ENCODE data around the gene DCC.
"Not testable (repeated sequence)": the region's sequence is repeated elsewhere in the genome, so short reads cannot be mapped to it uniquely, and the experiment has no call there.

DCC gene

GRCh38 chr18:53451902-53452301 lies 1111.9 kb downstream of the DCC start:
- no peak for DNase-seq

- DNase-seq: no peak
Measured at GRCh38 chr18:53457068-53457467, 1117.1 kb downstream of the DCC start.

- DNase-seq: peak in 1 of 2 experiments; percentile 23
Measured at GRCh38 chr18:53458268-53458667, 1118.3 kb downstream of the DCC start.

- peak; percentile 57 to 75 for DNase-seq
Measured at GRCh38 chr18:53458944-53459580, 1119.1 kb downstream of the DCC start.

GRCh38 chr18:53467756-53468155 lies 1127.8 kb downstream of the DCC start:
- no peak for DNase-seq

- DNase-seq: not testable (repeated sequence)
Measured at GRCh38 chr18:53468173-53468572, 1128.2 kb downstream of the DCC start.

- no peak for DNase-seq
Measured at GRCh38 chr18:53472546-53472945, 1132.5 kb downstream of the DCC start.

- no peak for DNase-seq
Measured at GRCh38 chr18:53478155-53478554, 1138.2 kb downstream of the DCC start.

GRCh38 chr18:53486296-53486695 lies 1146.3 kb downstream of the DCC start:
- no peak for DNase-seq

GRCh38 chr18:53489266-53489665 lies 1149.3 kb downstream of the DCC start:
- no peak for DNase-seq

- DNase-seq: no peak
Measured at GRCh38 chr18:53490019-53490418, 1150.0 kb downstream of the DCC start.

- DNase-seq: no peak
Measured at GRCh38 chr18:53496028-53496427, 1156.0 kb downstream of the DCC start.

GRCh38 chr18:53503914-53504441 lies 1164.0 kb downstream of the DCC start:
- no peak for DNase-seq

- no peak for DNase-seq
Measured at GRCh38 chr18:53508529-53508928, 1168.5 kb downstream of the DCC start.

- DNase-seq: no peak
Measured at GRCh38 chr18:53509886-53510285, 1169.9 kb downstream of the DCC start.

- DNase-seq: not testable (repeated sequence)
Measured at GRCh38 chr18:53511725-53512124, 1171.7 kb downstream of the DCC start.

- DNase-seq: no peak
Measured at GRCh38 chr18:53521068-53521467, 1181.1 kb downstream of the DCC start.

GRCh38 chr18:53526101-53526870 lies 1186.3 kb downstream of the DCC start:
- no peak for DNase-seq

- DNase-seq: no peak
Measured at GRCh38 chr18:53527365-53527764, 1187.4 kb downstream of the DCC start.

GRCh38 chr18:53531187-53531586 lies 1191.2 kb downstream of the DCC start:
- no peak for DNase-seq

- DNase-seq: no peak
Measured at GRCh38 chr18:53531896-53532295, 1191.9 kb downstream of the DCC start.

- DNase-seq: no peak
Measured at GRCh38 chr18:53534203-53534602, 1194.2 kb downstream of the DCC start.

- DNase-seq: no peak
Measured at GRCh38 chr18:53534695-53535094, 1194.7 kb downstream of the DCC start.

GRCh38 chr18:53536908-53537307 lies 1196.9 kb downstream of the DCC start:
- no peak for DNase-seq
